Fibroblast of pulmonary artery (primary cell): Measurements from ENCODE around the gene RASL11B.

ENCODE experiments used
- DNase-seq: peaks from one replicate; pipeline ENCODE4 v3.0.0-alpha.2; 2010; ENCODE audit warnings: low read depth
- H3K4me3 ChIP-seq: replicated peaks from 2 replicates; pipeline ENCODE4 v1.5.1; 2011; ENCODE audit warnings: low read depth, mild to moderate bottlenecking, control low read depth, low read length, moderate library complexity
- TF ChIP-seq, protein P1 (sequence below): IDR thresholded peaks from 2 replicates; pipeline ENCODE4 v1.5.1; 2011; ENCODE audit warnings: mild to moderate bottlenecking, control low read depth, low read length, inconsistent platforms; ENCODE audit errors: missing control alignments

Gene RASL11B

DNA sequence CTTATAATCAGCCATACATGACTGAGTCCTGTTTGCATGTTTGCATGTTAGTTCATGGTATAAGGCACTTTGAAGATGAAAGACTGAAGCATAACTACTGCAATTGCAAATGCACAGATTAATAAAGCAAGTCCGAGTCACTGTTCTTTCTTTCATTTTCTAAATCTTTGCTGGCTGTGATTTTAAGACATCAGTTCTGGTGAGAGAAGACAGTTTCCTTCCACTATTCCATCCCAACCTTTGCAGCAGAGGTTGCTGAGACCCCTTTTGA lies 28.3 kb downstream of the RASL11B start:
- TF ChIP-seq, protein P1, sequence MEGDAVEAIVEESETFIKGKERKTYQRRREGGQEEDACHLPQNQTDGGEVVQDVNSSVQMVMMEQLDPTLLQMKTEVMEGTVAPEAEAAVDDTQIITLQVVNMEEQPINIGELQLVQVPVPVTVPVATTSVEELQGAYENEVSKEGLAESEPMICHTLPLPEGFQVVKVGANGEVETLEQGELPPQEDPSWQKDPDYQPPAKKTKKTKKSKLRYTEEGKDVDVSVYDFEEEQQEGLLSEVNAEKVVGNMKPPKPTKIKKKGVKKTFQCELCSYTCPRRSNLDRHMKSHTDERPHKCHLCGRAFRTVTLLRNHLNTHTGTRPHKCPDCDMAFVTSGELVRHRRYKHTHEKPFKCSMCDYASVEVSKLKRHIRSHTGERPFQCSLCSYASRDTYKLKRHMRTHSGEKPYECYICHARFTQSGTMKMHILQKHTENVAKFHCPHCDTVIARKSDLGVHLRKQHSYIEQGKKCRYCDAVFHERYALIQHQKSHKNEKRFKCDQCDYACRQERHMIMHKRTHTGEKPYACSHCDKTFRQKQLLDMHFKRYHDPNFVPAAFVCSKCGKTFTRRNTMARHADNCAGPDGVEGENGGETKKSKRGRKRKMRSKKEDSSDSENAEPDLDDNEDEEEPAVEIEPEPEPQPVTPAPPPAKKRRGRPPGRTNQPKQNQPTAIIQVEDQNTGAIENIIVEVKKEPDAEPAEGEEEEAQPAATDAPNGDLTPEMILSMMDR: no peak
- no peak for DNase-seq
- no peak overlapping the region for H3K4me3 ChIP-seq

DNA sequence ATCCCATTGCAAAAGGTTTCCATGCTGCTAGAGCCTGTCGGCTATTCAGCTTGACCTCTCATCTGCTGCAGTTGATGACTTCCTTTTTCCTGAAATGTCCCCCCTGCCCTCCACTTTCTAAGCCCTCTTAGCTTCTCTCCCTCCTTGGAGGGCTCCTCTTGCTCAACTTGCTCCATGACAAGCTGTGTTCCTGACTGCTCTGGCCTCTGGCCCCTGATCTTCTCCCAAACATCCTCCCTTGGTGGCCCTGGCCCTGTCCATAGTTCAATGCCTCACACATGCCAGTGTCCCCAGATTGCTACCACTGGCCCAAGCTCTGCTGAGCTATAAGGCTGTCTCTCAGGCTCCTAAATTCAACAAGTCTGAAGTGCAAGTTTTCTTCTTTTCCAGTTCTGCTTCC lies 29.6 kb downstream of the RASL11B start:
- DNase-seq: no peak
- no peak overlapping the region for H3K4me3 ChIP-seq
- TF ChIP-seq, protein P1: no peak

DNA sequence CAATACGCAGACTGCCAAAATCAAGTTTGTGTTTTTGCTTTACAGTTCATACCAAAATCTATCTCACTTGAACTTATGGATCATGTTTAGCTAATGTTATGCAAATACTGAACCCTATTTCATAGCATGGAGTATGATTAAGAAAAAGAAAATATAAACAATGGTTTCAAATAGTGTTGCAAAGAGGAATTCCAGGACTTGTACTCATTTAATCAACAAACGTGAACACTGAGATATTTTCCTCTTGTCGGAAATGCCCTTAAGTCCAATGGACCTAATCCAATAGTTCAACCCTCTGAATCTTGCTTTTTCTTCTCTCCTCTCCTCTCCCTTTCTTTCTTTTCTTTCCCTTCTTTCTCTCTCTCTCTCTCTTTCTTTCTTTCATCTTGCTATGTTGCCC lies 30.8 kb downstream of the RASL11B start:
- DNase-seq: no peak
- TF ChIP-seq, protein P1: no peak
- no peak overlapping the region for H3K4me3 ChIP-seq

DNA sequence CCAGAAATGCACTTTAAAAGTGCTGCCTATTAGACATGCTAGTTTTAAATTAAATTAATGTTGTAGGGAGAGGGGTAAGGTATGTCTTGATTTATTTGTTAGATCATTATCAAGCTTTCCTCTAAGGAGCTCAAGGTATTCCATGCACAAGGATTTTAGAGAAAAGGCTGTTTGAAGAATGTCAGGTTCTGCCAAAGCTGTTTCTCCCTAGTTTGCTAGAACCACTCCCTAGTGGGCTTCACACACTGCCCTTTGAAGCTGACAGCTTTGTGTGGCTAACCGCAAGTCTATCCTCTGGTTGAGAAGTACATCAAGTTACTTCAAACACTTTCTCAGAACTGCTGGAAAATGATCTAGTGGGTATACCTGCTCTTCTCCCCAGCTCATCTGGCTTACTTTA lies 32.3 kb downstream of the RASL11B start:
- no peak for DNase-seq
- H3K4me3 ChIP-seq: no peak overlapping the region
- TF ChIP-seq, protein P1: no peak

DNA sequence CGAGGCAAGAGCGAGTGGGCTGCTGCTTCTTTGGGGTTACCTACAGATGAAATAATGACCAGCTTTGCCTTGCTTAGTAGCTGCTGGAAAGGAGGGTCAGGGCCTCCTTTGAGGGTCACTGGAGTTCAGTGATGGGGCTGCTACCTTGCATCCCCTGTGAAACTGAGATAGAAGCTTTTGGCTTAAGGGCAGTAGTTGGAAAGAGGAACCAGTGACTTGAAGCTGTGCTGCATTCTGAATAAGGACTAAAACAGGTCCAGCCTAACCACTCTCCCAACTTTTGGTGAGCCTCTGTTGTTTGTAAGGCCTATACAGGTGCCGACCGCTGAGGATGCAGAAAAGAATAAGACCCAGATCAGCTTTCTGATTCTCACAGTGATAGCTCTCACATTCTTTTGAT lies 41.2 kb downstream of the RASL11B start:
- DNase-seq: no peak
- no peak overlapping the region for H3K4me3 ChIP-seq
- TF ChIP-seq, protein P1: no peak

DNA sequence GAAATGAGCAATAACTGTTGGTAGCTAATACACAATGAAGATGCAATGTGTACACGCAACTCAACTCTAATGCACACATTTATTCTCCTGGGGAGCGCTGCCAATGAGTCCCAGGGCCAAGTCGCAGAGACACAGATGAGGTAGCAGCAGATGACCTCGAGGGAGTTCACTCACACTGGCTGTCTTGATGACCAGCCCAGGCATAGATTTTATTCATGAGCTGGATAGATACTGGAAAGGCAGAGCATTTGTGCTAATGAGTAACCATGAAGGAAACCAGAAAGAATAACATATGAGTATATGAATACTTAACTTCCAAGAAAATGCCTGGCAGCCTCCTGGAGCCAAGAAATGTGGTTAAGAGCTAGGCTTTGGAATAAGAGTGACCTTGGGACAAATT lies 42.3 kb downstream of the RASL11B start:
- no peak for DNase-seq
- TF ChIP-seq, protein P1: no peak
- H3K4me3 ChIP-seq: no peak overlapping the region

DNA sequence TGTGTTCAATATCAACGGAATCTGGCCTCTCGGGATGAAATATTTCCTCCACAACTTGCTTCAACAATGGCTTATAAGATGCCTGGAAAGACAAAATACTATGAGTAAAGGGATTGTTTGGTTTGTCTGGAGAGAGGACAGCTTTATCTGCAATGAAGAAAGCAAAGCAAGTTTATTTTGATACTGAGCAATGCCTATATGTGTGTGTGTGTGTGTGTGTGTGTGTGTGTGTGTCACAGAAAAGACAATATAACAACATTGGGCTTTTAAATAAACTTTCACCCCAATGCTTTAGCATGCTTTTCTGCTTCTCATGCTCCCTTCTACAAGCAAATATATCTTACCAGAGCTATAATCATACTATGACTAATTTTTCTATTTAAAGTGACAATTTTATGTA lies 45.4 kb downstream of the RASL11B start:
- DNase-seq: no peak
- TF ChIP-seq, protein P1: no peak
- H3K4me3 ChIP-seq: no peak overlapping the region
